SK-N-SH (cell line): Measurements from ENCODE around the gene MACROD2. TPM values are rescaled to one million over a fixed set of nuclear protein-coding genes. Genes with fewer than 3 reads are reported as not detected.

ENCODE experiments used
- CTCF ChIA-PET: fragments of 300-600, 350-600 bp; formaldehyde crosslinking; extraction: SDS; loops from one replicate; lab custom pipeline; 2021; lab: Yijun Ruan, JAX
- POLR2A ChIA-PET: fragments of 350-600 bp; sonication (Branson Sonifier 250); formaldehyde crosslinking; extraction: SDS; loops from one replicate; lab custom pipeline; 2020; ENCODE audit warnings: antibody characterized with exemption, inconsistent platforms; lab: Yijun Ruan, JAX
- DNase-seq: peaks from one replicate; pipeline ENCODE4 v3.0.0; 2012
- H2AFZ ChIP-seq: fragments of 200-600 bp; sonication (generic); 2 replicates; pipeline ENCODE4 v1.8.1; 2016; ENCODE audit warnings: antibody characterized with exemption, mild to moderate bottlenecking, low read depth
- H3F3A ChIP-seq: fragments of 200-600 bp; sonication (generic); replicated peaks from 2 replicates; pipeline ENCODE3; 2016; ENCODE audit warnings: antibody characterized with exemption, mild to moderate bottlenecking; ENCODE audit not compliant: insufficient read depth
- H3K27ac ChIP-seq, 2 experiments: fragments of 200-500 bp in 1 of 2; fragments of 200-600 bp in 1 of 2; sonication (Bioruptor generic) in 1 of 2; sonication (generic), shearing (Covaris generic) in 1 of 2; 2 replicates each; pipeline versions ENCODE4 v1.5.1 to v1.6.1; 2014 to 2016; ENCODE audit warnings: low read depth in 2 of 2, inconsistent platforms in 1 of 2, low read length in 1 of 2, mild to moderate bottlenecking in 1 of 2, mixed read lengths in 1 of 2
- H3K27me3 ChIP-seq: fragments of 200-600 bp; sonication (generic), shearing (Covaris generic); 2 replicates; pipeline ENCODE4 v1.6.1; 2016; ENCODE audit warnings: mixed run types; ENCODE audit not compliant: insufficient read depth
- H3K36me3 ChIP-seq, 2 experiments: fragments of 200-500 bp in 1 of 2; fragments of 200-600 bp in 1 of 2; sonication (Bioruptor generic) in 1 of 2; sonication (generic) in 1 of 2; replicated peaks in 1 of 2; 2 replicates each; pipeline versions ENCODE3 to v1.5.1; 2014 to 2016; ENCODE audit warnings: low read length in 1 of 2, mild to moderate bottlenecking in 1 of 2; ENCODE audit not compliant: insufficient read depth in 2 of 2, control insufficient read depth in 1 of 2
- H3K4me1 ChIP-seq, 2 experiments: fragments of 200-500 bp in 1 of 2; fragments of 200-600 bp in 1 of 2; sonication (Bioruptor generic) in 1 of 2; sonication (generic), shearing (Covaris generic) in 1 of 2; 2 replicates each; pipeline versions ENCODE4 v1.5.1 to v1.6.1; 2014 to 2016; ENCODE audit warnings: low read depth in 1 of 2, low read length in 1 of 2, mixed run types in 1 of 2; ENCODE audit not compliant: insufficient read depth in 2 of 2, control insufficient read depth in 1 of 2
- H3K4me2 ChIP-seq: fragments of 200-600 bp; sonication (generic), shearing (Covaris generic); 2 replicates; pipeline ENCODE4 v1.6.1; 2017; ENCODE audit warnings: mixed run types
- H3K4me3 ChIP-seq, 2 experiments: fragments of 200-500 bp in 1 of 2; fragments of 200-600 bp in 1 of 2; sonication (Bioruptor generic) in 1 of 2; sonication (generic), shearing (Covaris generic) in 1 of 2; 2 replicates each; pipeline versions ENCODE4 v1.5.1 to v1.8.1; 2014 to 2016; ENCODE audit warnings: low read depth in 2 of 2, inconsistent platforms in 1 of 2, low read length in 1 of 2, mild to moderate bottlenecking in 1 of 2, mixed read lengths in 1 of 2, moderate library complexity in 1 of 2
- H3K79me2 ChIP-seq: fragments of 200-600 bp; sonication (generic); 2 replicates; pipeline ENCODE4 v1.8.1; 2017; ENCODE audit warnings: mild to moderate bottlenecking; ENCODE audit not compliant: insufficient read depth
- H3K9ac ChIP-seq: fragments of 200-600 bp; sonication (generic); 2 replicates; pipeline ENCODE4 v1.6.1; 2017; ENCODE audit warnings: mixed run types
- H3K9me2 ChIP-seq: fragments of 200-600 bp; sonication (generic); 2 replicates; pipeline ENCODE4 v1.6.1; 2017; ENCODE audit warnings: mixed run types
- H3K9me3 ChIP-seq: fragments of 200-600 bp; sonication (generic); 2 replicates; pipeline ENCODE4 v1.6.1; 2017; ENCODE audit warnings: mixed run types, mild to moderate bottlenecking, moderate library complexity
- H4K20me1 ChIP-seq: fragments of 200-600 bp; sonication (generic); 2 replicates; pipeline ENCODE4 v1.6.1; 2017; ENCODE audit warnings: mild to moderate bottlenecking, mixed run types; ENCODE audit not compliant: insufficient read depth
- ELF1 ChIP-seq: IDR thresholded peaks from 2 replicates; pipeline ENCODE4 v1.4.0; 2012
- EZH2phosphoT487 ChIP-seq: fragments of 200-600 bp; sonication (generic); IDR thresholded peaks from 2 replicates; pipeline ENCODE4 v1.6.1; 2017; ENCODE audit warnings: low read depth, mixed run types, mild to moderate bottlenecking, antibody characterized with exemption, moderate library complexity, borderline replicate concordance
- FOXJ3 ChIP-seq: sonication (generic); formaldehyde crosslinking; IDR thresholded peaks from 2 replicates; pipeline ENCODE4 v1.5.1; 2020; ENCODE audit warnings: mild to moderate bottlenecking, missing genetic modification reagents
- FOXM1 ChIP-seq: IDR thresholded peaks from 2 replicates; pipeline ENCODE4 v1.4.0; 2012; ENCODE audit warnings: low read depth, mild to moderate bottlenecking
- GABPA ChIP-seq: IDR thresholded peaks from 2 replicates; pipeline ENCODE4 v1.4.0; 2012; ENCODE audit warnings: low read depth, mild to moderate bottlenecking
- GATA2 ChIP-seq: sonication (generic); formaldehyde crosslinking; IDR thresholded peaks from 2 replicates; pipeline ENCODE4 v1.5.0; 2020; ENCODE audit warnings: mild to moderate bottlenecking, missing genetic modification reagents
- MAX ChIP-seq: IDR thresholded peaks from 2 replicates; pipeline ENCODE4 v1.4.0; 2012; ENCODE audit warnings: low read depth
- NFIC ChIP-seq: IDR thresholded peaks from 2 replicates; pipeline ENCODE4 v1.4.0; 2012; ENCODE audit warnings: borderline replicate concordance
- NRF1 ChIP-seq: IDR thresholded peaks from 2 replicates; pipeline ENCODE4 v1.6.1; 2012; ENCODE audit warnings: low read depth, mild to moderate bottlenecking, low read length
- POLR2AphosphoS5 ChIP-seq: IDR thresholded peaks from 2 replicates; pipeline ENCODE4 v1.6.1; 2012; ENCODE audit warnings: low read depth, low read length
- RAD21 ChIP-seq: IDR thresholded peaks from 2 replicates; pipeline ENCODE4 v1.6.1; 2012; ENCODE audit warnings: mild to moderate bottlenecking, low read length
- RCOR1 ChIP-seq: fragments of 150-350 bp; IDR thresholded peaks from 2 replicates; pipeline ENCODE4 v1.6.1; 2017; ENCODE audit warnings: antibody characterized with exemption, low read length
- RFX5 ChIP-seq: IDR thresholded peaks from 2 replicates; pipeline ENCODE4 v1.6.1; 2012; ENCODE audit warnings: mild to moderate bottlenecking, improper control_type of control experiment, low read length
- SIN3A ChIP-seq: IDR thresholded peaks from 2 replicates; pipeline ENCODE4 v1.6.1; 2012; ENCODE audit warnings: low read depth, mild to moderate bottlenecking, low read length, moderate library complexity, borderline replicate concordance
- TAF1 ChIP-seq: IDR thresholded peaks from 2 replicates; pipeline ENCODE4 v1.6.1; 2012; ENCODE audit warnings: low read depth, mild to moderate bottlenecking, low read length, moderate library complexity, borderline replicate concordance
- USF1 ChIP-seq: IDR thresholded peaks from 2 replicates; pipeline ENCODE4 v1.4.0; 2012; ENCODE audit warnings: low read depth, borderline replicate concordance
- WGBS: methylation state at CpG from one replicate; pipeline ENCODE4 v1.1.6; 2017; ENCODE audit warnings: low lambda C conversion rate; 5-methylcytosine and 5-hydroxymethylcytosine counted together
- polyA plus RNA-seq, 3 experiments: library from polyadenylated mRNA; depleted of rRNA; stranded (reverse); fragments of >200 nt; gene quantifications; 2 replicates each; pipeline ENCODE4 v1.2.3, GENCODE V29; 2012
- TF ChIP-seq, protein P1 (sequence below): fragments of 200-600 bp; sonication (generic); IDR thresholded peaks from 2 replicates; pipeline ENCODE4 v1.6.1; 2017; ENCODE audit warnings: antibody characterized with exemption, mild to moderate bottlenecking, moderate library complexity

MACROD2 gene
- polyA plus RNA-seq, 1 of the 3 experiments (the other 2 are of a cell fraction): 0.33 TPM

DNA sequence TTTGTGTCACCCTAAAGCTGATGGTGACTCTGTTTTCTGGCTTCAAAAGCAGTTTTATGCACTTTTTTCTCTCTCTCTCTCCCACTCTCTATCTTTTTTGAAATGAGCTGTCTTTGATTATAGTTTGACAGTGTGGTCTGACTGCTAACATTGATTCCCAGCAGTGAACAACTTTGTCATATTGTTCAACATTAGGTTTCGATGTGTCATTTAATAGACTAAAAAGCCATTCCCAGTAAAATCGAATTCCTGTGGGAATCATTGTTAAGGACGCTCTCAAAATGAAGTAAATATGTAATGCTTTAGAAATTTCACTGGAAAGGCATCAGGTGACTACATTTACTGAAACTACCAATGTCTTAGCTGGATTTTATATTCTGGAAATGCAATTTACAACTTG lies 412.0 kb downstream of the MACROD2 start:
- H3F3A ChIP-seq: peaks cover 4% of the 10 kb centered on the region
- TF ChIP-seq FOXM1 (no peak), GABPA (no peak), ELF1 (no peak), MAX (no peak), SIN3A (no peak), EZH2phosphoT487 (no peak), TAF1 (no peak), RFX5 (no peak), FOXJ3 (CRISPR knock-in tag) (no peak), RAD21 (no peak), NRF1 (no peak), GATA2 (CRISPR knock-in tag) (no peak), NFIC (no peak), USF1 (no peak), POLR2AphosphoS5 (no peak), RCOR1 (no peak)
- TF ChIP-seq, protein P1, sequence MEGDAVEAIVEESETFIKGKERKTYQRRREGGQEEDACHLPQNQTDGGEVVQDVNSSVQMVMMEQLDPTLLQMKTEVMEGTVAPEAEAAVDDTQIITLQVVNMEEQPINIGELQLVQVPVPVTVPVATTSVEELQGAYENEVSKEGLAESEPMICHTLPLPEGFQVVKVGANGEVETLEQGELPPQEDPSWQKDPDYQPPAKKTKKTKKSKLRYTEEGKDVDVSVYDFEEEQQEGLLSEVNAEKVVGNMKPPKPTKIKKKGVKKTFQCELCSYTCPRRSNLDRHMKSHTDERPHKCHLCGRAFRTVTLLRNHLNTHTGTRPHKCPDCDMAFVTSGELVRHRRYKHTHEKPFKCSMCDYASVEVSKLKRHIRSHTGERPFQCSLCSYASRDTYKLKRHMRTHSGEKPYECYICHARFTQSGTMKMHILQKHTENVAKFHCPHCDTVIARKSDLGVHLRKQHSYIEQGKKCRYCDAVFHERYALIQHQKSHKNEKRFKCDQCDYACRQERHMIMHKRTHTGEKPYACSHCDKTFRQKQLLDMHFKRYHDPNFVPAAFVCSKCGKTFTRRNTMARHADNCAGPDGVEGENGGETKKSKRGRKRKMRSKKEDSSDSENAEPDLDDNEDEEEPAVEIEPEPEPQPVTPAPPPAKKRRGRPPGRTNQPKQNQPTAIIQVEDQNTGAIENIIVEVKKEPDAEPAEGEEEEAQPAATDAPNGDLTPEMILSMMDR: no peak
- no peaks in the 10 kb centered on the region for H3K36me3 ChIP-seq
- H3K4me2 ChIP-seq: no peak overlapping the region
- no peaks in the 10 kb centered on the region for H3K9me3 ChIP-seq
- CTCF ChIA-PET: interaction anchor here (0.7 kb wide), 1 partner anchor 185 kb away, joined by 3 read pairs; no protein-coding TSS in a partner anchor
- no peak overlapping the region for H3K4me3 ChIP-seq
- no peaks in the 10 kb centered on the region for H3K79me2 ChIP-seq
- no peak overlapping the region for H2AFZ ChIP-seq
- no peak for DNase-seq
- no peak overlapping the region for H3K9ac ChIP-seq
- peaks cover 0 to under 1% of the 10 kb centered on the region in 2 experiments; a peak in 1 of 4 replicates for H3K4me1 ChIP-seq
- 81% methylated on average over 3 of the region's 3 CpGs for WGBS
- no peaks in the 10 kb centered on the region for H4K20me1 ChIP-seq
- no peak overlapping the region for H3K27ac ChIP-seq
- POLR2A ChIA-PET: no interaction called here
- H3K9me2 ChIP-seq: no peaks in the 10 kb centered on the region
- no peaks in the 10 kb centered on the region for H3K27me3 ChIP-seq
